GDM1 (cell line): Measurements from ENCODE around the gene FBXL15.

Source experiments
- DNase-seq: peaks from one replicate; lab custom pipeline; 2025; lab: John Stamatoyannopoulos, UW

Gene FBXL15

GRCh38 chr10:102420714-102421506 is at the start of gene FBXL15:
FBXL15 (plus strand) TSS chr10:102420836; CDS start chr10:102421130, 294 bp downstream.
- peak; percentile 92 for DNase-seq

- DNase-seq: no peak
Observed at GRCh38 chr10:102371295-102371694, 49.3 kb upstream of the FBXL15 start.

GRCh38 chr10:102375250-102375649 is 45.4 kb upstream of the FBXL15 start:
- DNase-seq: no peak

GRCh38 chr10:102375867-102376266 is 44.8 kb upstream of the FBXL15 start:
- no peak for DNase-seq

GRCh38 chr10:102376901-102377300 is 43.7 kb upstream of the FBXL15 start:
- no peak for DNase-seq

GRCh38 chr10:102379383-102379782 is 41.3 kb upstream of the FBXL15 start:
- no peak for DNase-seq

- no peak for DNase-seq
Observed at GRCh38 chr10:102381983-102382382, 38.7 kb upstream of the FBXL15 start.

GRCh38 chr10:102382871-102383270 is 37.8 kb upstream of the FBXL15 start:
- no peak for DNase-seq

GRCh38 chr10:102384053-102384452 is 36.6 kb upstream of the FBXL15 start:
- DNase-seq: no peak

GRCh38 chr10:102384606-102385429 is 35.8 kb upstream of the FBXL15 start:
- DNase-seq: no peak

- DNase-seq: no peak
Observed at GRCh38 chr10:102389894-102390293, 30.7 kb upstream of the FBXL15 start.

GRCh38 chr10:102392306-102392705 is 28.3 kb upstream of the FBXL15 start:
- no peak for DNase-seq

GRCh38 chr10:102393411-102394078 is 27.1 kb upstream of the FBXL15 start:
- no peak for DNase-seq

- DNase-seq: peak; percentile 77
Observed at GRCh38 chr10:102394079-102394800, 26.4 kb upstream of the FBXL15 start.

- no peak for DNase-seq
Observed at GRCh38 chr10:102394801-102395399, 25.7 kb upstream of the FBXL15 start.

GRCh38 chr10:102395400-102396316 is 25.0 kb upstream of the FBXL15 start, which contains the start of gene NFKB2:
NFKB2 (plus strand) TSS chr10:102395705; CDS start chr10:102395960, 255 bp downstream.
- peak; percentile 65 for DNase-seq

- no peak for DNase-seq
Observed at GRCh38 chr10:102396317-102396650, 24.4 kb upstream of the FBXL15 start.

GRCh38 chr10:102396730-102397151 is 23.9 kb upstream of the FBXL15 start:
- no peak for DNase-seq

- DNase-seq: no peak
Observed at GRCh38 chr10:102397222-102398171, 23.1 kb upstream of the FBXL15 start.
